IPS-NIHi7 (cell line): ENCODE data around the gene OTUD3.
"Not testable (repeated sequence)": the region's sequence is repeated elsewhere in the genome, so short reads cannot be mapped to it uniquely, and the experiment has no call there.

Source experiments
- DNase-seq: peaks from one replicate; pipeline ENCODE4 v3.0.0; 2012; ENCODE audit warnings: mixed read lengths; ENCODE audit errors: extremely low spot score

OTUD3 gene

GRCh38 chr1:19918057-19918456, 35.9 kb downstream of the OTUD3 start:
- DNase-seq = peak; percentile 92

DNA sequence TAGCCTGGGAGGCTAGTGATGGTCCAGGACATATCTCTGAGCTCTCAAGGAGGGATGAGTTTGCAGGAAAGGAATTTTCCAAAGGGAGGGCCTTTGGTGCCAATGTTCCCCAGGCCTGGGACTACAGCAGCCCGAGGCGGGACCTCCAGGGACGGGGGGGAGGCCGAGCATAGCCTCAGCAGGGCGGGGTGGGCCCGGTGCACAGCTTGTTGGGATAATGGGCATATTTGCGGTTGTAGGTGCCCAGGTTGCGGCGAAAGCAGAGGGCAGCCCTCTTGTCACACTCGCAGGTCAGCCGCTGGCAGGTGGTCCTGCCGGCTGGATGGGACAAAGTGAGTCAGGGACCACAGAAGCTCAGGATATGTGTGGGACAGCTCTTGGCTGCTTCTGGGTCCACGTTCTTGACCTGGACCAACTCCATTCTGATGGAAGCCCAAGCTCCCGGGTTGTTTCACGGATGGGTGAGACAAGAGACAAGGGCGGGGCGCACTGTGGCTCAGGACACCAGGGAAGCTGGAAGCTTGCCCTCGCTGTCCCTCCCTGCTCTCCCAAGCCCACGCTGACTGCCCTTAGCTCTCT, 38.0 kb downstream of the OTUD3 start:
- no peak for DNase-seq

- no peak for DNase-seq
Measured at GRCh38 chr1:19921310-19921709, 39.1 kb downstream of the OTUD3 start.

GRCh38 chr1:19922015-19922688, 40.0 kb downstream of the OTUD3 start:
- DNase-seq = no peak

- no peak for DNase-seq
Measured at GRCh38 chr1:19923137-19923952, 41.1 kb downstream of the OTUD3 start, which contains the start of gene PLA2G2E. TSS of gene PLA2G2E (minus strand) at chr1:19923617. CDS start at chr1:19923559, 58 bp downstream.

- no peak for DNase-seq
Measured at GRCh38 chr1:19923953-19924346, 41.8 kb downstream of the OTUD3 start.

DNA sequence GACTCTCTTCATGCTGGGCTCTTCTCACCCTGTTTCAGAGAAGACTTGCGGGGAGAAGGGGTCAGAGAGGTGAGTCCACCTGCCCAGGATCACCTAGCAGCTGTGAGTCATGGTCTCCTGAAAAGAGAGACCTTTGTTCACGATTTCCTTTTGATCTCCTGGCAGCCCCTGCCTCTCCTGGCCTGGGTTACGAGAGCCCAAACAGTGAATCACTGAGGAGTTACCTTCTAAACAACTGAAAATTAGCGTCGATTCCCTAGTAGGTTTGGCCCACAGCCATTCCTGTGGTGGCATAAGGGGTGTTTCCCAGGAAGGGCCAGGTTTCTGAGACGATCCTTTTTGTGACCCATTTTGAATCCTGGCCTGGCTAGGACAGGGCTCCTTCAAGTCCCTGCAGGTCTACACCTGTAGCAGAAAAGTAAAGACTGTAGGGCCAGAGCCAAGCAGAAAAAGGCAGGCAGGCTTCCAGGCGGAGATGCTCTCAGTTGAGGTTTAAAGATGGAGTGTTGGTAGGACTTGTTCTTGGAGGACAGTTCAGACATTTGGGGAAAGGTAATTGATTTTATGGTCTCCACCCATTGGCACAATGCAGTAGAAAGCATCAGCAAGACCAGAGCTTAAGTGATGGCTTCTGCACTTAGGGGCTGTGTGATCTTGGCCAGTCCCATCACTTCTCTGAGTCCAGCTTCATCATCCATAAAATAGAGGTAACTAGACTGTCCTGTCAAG, 43.3 kb downstream of the OTUD3 start:
- no peak for DNase-seq

- DNase-seq = no peak
Measured at GRCh38 chr1:19926296-19927129, 44.3 kb downstream of the OTUD3 start.

- DNase-seq = not testable (repeated sequence)
Measured at GRCh38 chr1:19927130-19927421, 44.9 kb downstream of the OTUD3 start.

- DNase-seq = no peak
Measured at GRCh38 chr1:19932866-19933265, 50.7 kb downstream of the OTUD3 start.

DNA sequence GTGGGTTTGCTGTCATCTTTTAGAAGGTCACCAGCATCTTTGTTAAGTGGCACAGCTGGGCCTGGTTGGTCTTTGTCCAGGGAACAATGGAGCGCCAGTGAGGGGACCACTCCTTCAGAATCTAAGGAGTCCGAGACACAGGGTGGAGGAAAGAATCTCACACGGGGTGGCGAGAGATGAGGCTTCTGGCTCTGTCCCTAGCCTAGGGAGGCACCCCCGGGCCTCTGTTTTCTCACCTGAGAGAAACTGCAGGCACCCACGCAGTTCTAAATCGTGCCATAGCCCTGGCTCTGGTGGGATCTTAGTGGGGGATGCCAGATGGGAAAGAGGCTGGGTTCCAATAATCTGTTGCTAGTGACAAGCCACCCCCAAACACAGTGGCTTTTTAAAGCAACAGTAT, 52.1 kb downstream of the OTUD3 start:
- no peak for DNase-seq

DNA sequence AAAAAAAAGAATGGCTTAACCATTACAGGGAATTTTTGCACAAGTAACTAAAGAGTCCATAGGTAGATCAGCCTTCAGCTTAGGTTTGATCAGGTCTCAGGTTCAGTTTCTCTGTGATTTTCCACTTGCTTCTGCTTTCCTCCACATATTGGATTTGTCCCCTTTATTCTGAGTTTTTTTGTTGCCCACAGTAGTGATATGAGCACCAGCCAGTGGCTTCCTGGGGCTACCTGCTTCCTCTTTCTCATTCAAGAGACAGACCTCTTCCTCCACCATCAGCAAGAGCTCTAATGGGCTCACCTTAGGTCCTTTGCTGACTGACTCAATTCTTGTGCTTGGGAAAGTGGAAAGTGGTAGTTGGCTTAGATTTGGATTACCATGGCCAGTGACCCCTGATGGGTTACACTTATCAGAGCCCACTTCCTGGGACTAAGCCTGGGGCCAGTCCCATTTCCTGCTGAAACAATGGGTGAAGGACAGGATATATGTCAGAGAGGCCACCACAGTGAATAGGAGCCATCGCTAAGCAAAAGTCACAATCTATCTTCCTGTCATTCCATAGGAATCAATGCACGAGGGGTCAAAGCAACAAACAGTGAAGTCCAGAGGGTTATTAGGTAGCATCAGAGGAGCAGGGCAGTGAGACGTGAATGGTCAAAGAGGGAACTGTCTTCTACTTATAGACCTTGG, 54.0 kb downstream of the OTUD3 start:
- no peak for DNase-seq

DNA sequence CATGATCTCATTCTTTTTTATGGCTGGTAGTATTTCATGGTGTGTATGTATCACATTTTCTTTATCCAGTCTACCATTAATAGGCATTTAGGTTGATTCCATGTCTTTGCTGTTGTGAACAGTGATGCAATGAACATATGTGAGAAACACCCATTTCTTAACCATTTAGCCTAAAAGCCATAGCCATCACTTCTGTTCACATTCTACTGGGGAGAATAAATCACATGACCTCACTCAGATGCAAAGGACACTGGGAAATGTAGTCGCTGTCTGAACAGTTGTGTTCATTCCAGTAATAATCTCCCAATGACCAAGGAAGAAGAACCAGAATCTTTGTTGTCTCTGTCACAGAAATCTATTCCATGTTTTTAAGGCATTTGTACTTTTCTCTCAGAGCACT, 56.3 kb downstream of the OTUD3 start:
- no peak for DNase-seq

DNA sequence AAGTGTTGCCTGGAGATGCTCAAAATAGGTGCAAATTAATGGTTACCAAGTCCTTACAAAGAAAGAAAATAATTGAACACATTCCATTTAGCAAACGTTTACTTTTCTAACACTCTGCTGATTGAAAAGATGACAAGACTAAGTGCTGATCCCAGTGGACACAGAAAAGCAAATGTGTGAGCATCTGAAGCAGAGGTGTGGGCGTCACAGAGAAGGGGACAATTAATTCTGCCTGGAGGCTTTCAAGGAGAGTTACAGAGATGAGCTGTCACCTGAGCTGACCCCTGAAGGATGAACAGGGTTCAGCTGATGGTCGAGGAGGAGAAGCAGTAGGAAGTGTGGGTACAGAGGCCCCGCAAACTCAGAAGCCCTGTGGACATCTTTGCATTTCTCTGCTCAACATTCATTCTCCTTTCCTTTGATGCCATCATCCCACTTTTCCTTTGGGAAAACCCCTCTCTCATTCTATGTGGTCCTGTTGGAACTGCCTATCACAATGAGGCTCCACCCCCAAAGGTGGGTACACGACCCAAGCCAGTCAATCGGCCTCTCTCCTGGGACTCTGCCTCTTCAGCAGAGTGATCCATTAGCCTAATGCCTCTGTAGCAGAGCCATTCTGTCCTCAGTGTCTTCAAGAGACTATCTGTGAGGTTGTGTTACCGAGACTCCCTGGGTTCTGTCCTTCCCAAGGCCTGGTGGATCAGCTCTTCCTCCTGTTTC, 58.5 kb downstream of the OTUD3 start:
- DNase-seq = no peak

GRCh38 chr1:19941206-19941568, 59.0 kb downstream of the OTUD3 start:
- no peak for DNase-seq

GRCh38 chr1:19942088-19942487, 59.9 kb downstream of the OTUD3 start:
- no peak for DNase-seq

- no peak for DNase-seq
Measured at GRCh38 chr1:19942657-19943056, 60.5 kb downstream of the OTUD3 start.

- DNase-seq = no peak
Measured at GRCh38 chr1:19945914-19946313, 63.7 kb downstream of the OTUD3 start.

GRCh38 chr1:19946331-19946751, 64.1 kb downstream of the OTUD3 start:
- DNase-seq = no peak

GRCh38 chr1:19946971-19947370, 64.8 kb downstream of the OTUD3 start:
- no peak for DNase-seq
